Measurements from ENCODE around the gene MALAT1. TPM values are rescaled to one million over a fixed set of nuclear protein-coding genes. Genes with fewer than 3 reads are reported as not detected.
A peak's percentile ranks its signal among the peaks of the same experiment; 100 is the strongest.
"Not testable (repeated sequence)": the region's sequence is repeated elsewhere in the genome, so short reads cannot be mapped to it uniquely, and the experiment has no call there.

Gene MALAT1
- total and polyA plus RNA-seq, 2 of the 13 experiments (the other 11 are each of a cell fraction or from before 2014, with no cell fraction given), result 143 to 1,237 TPM

GRCh38 chr11:65522718-65523630 is 24.1 kb downstream of the MALAT1 start:
- H3K9ac ChIP-seq (ENCODE audit: insufficient read depth, low read depth, low read length), result peak overlapping the region; percentile 26
- under 1% methylated on average over 18 of the region's 18 CpGs for WGBS (ENCODE audit: low lambda C conversion rate)
- BruUV-seq (replicated peaks); H3K27me3 ChIP-seq (ENCODE audit: control insufficient read depth in 1 of 2, insufficient read depth in 2 of 2, low read length in 2 of 2); intact Hi-C loops (cut with micrococcal nuclease; ENCODE audit: unreplicated experiment); CTCF ChIA-PET (ENCODE audit: low intra/inter-chr PET ratio, low total read pairs); H3K9me3 ChIP-seq (ENCODE audit: low read length); in situ Hi-C loops (cut with HindIII; ENCODE audit: extremely low pct_ligation_motif_present, low pct_unique_long_range_greater_than_20kb); H3K36me3 ChIP-seq (replicated peaks in 1 of 2; ENCODE audit: control insufficient read depth in 1 of 2, insufficient read depth in 2 of 2, low read length in 2 of 2); H2AFZ ChIP-seq (ENCODE audit: low read length); DNase-seq (ENCODE audit: low spot score); H4K20me1 ChIP-seq (ENCODE audit: insufficient read depth, low read length); TF ChIP-seq EP300 (CRISPR knock-in tag; IDR thresholded peaks at IDR 0.05; ENCODE audit: borderline replicate concordance); SOX6 (IDR thresholded peaks at IDR 0.05): not testable (repeated sequence)
- peak overlapping the region; percentile 96 for H3K4me2 ChIP-seq (ENCODE audit: low read depth, low read length)
- H3K79me2 ChIP-seq (ENCODE audit: insufficient read depth, low read length), result peaks cover 17% of the 10 kb centered on the region
- ATAC-seq, result peak; percentile 34
- H3K27ac ChIP-seq (ENCODE audit: extremely low read length, insufficient read depth, low read length), result peak overlapping the region; percentile 39
- peak; percentile 56 for FAIRE-seq
- H3K4me3 ChIP-seq (replicated peaks in 1 of 3; ENCODE audit: insufficient read depth in 1 of 3, low read depth in 2 of 3, low read length in 3 of 3), result peak overlapping the region; percentile 60 to 77 (median 63)
- POLR2A ChIA-PET, result interaction anchor here (1.0 to 4.4 kb wide), 3 partner anchors 24 to 104 kb away, joined by 4 to 35 read pairs (median 12); partner anchors contain the start of gene MALAT1
- peaks cover 56% of the 10 kb centered on the region for H3K4me1 ChIP-seq (ENCODE audit: insufficient read depth, low read length)
- TF ChIP-seq FOXO1 (CRISPR knock-in tag; IDR thresholded peaks at IDR 0.05), result peak; percentile 11; the same call in 1 of the 2 replicates
- TF ChIP-seq IRF2 (CRISPR knock-in tag; IDR thresholded peaks at IDR 0.05), result peak; percentile 31; the same call in 1 of the 2 replicates
- TF ChIP-seq PAXIP1 (CRISPR knock-in tag; conservative IDR thresholded peaks at IDR 0.05), result peak; percentile 55
- TF ChIP-seq MED1 (CRISPR knock-in tag; IDR thresholded peaks at IDR 0.05), result peak; percentile 52
- TF ChIP-seq ZNF652 (CRISPR knock-in tag; IDR thresholded peaks at IDR 0.05; ENCODE audit: borderline replicate concordance, low read depth), result peak; percentile 90
- peak in 1 of 2 experiments; percentile 17; a peak in 2 of 4 replicates for TF ChIP-seq EP300 (IDR thresholded peaks at IDR 0.05; ENCODE audit: low read depth in 2 of 2, low read length in 2 of 2)
- TF ChIP-seq TEAD3 (CRISPR knock-in tag; optimal IDR thresholded peaks at IDR 0.05; ENCODE audit: borderline replicate concordance), result peak; percentile 45
- peak; percentile 11; the same call in 1 of the 2 replicates for TF ChIP-seq MIER3 (CRISPR knock-in tag; IDR thresholded peaks at IDR 0.05; ENCODE audit: borderline replicate concordance)
- 0 out of 2 replicates have a peak, but pooled peaks have one; percentile 35 for TF ChIP-seq ZNF710 (CRISPR knock-in tag; IDR thresholded peaks at IDR 0.05; ENCODE audit: borderline replicate concordance)
- peak; percentile 50; the same call in 1 of the 2 replicates for TF ChIP-seq TFE3 (CRISPR knock-in tag; IDR thresholded peaks at IDR 0.05)
- peak; percentile 33; the same call in 1 of the 2 replicates for TF ChIP-seq RXRB (CRISPR knock-in tag; IDR thresholded peaks at IDR 0.05; ENCODE audit: borderline replicate concordance)
- TF ChIP-seq SOX6 (CRISPR knock-in tag; IDR thresholded peaks at IDR 0.05), result peak; percentile 24; the same call in 1 of the 2 replicates
- peak; percentile 65; the same call in 1 of the 2 replicates for TF ChIP-seq ETV5 (CRISPR knock-in tag; IDR thresholded peaks at IDR 0.05; ENCODE audit: borderline replicate concordance)
- peak; percentile 53; the same call in 1 of the 2 replicates for TF ChIP-seq SP5 (CRISPR knock-in tag; IDR thresholded peaks at IDR 0.05; ENCODE audit: borderline replicate concordance, low read depth)
- TF ChIP-seq PITX1 (CRISPR knock-in tag; IDR thresholded peaks at IDR 0.05), result peak; percentile 94

Measured in HepG2 (cell line).